ENCODE results near the gene RXRA.

RXRA gene

DNA sequence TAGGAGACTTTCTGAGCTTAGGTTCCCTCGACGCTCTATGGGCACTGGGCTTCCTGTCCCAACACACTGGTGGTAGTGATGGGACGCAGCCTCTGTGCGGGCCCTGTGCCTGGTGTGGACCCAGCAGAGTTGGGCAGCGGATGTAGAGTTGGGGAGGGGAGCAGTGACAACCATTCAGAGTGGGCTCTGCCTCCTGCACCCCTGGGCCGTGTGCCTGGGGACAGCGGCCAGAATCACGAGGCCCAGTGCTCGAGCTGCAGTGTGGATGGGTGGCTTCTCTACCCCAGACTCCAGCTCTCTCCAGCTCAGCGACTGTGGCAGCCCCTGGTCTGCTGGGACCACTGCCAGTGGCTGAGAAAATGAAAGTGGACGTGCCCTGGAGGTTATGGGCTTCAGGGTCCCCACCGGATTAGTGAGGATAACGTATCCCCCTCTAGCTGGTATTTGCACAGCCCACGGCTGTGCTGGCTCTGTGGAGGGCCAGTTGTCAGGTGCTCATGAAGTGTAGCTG, 18.6 kb downstream of the RXRA start:
- no peak for TF ChIP-seq SIN3A (IDR thresholded peaks at IDR 0.05; ENCODE audit: borderline replicate concordance, insufficient read depth, low read length)
- no peak for TF ChIP-seq FOXP2 (optimal IDR thresholded peaks at IDR 0.05; ENCODE audit: borderline replicate concordance, extremely low read depth, extremely low read length, insufficient read depth)
- TF ChIP-seq TAF1 (IDR thresholded peaks at IDR 0.05; ENCODE audit: borderline replicate concordance, insufficient read depth, low read length): no peak
- no peak for TF ChIP-seq POLR2AphosphoS5 (IDR thresholded peaks at IDR 0.05; ENCODE audit: low read depth, low read length)
- TF ChIP-seq, protein P1, sequence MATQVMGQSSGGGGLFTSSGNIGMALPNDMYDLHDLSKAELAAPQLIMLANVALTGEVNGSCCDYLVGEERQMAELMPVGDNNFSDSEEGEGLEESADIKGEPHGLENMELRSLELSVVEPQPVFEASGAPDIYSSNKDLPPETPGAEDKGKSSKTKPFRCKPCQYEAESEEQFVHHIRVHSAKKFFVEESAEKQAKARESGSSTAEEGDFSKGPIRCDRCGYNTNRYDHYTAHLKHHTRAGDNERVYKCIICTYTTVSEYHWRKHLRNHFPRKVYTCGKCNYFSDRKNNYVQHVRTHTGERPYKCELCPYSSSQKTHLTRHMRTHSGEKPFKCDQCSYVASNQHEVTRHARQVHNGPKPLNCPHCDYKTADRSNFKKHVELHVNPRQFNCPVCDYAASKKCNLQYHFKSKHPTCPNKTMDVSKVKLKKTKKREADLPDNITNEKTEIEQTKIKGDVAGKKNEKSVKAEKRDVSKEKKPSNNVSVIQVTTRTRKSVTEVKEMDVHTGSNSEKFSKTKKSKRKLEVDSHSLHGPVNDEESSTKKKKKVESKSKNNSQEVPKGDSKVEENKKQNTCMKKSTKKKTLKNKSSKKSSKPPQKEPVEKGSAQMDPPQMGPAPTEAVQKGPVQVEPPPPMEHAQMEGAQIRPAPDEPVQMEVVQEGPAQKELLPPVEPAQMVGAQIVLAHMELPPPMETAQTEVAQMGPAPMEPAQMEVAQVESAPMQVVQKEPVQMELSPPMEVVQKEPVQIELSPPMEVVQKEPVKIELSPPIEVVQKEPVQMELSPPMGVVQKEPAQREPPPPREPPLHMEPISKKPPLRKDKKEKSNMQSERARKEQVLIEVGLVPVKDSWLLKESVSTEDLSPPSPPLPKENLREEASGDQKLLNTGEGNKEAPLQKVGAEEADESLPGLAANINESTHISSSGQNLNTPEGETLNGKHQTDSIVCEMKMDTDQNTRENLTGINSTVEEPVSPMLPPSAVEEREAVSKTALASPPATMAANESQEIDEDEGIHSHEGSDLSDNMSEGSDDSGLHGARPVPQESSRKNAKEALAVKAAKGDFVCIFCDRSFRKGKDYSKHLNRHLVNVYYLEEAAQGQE (IDR thresholded peaks at IDR 0.05; ENCODE audit: insufficient read depth in 1 of 2, low read depth in 2 of 2, low read length in 2 of 2): no peak

GRCh38 chr9:134345737-134346136, 19.5 kb downstream of the RXRA start:
- TF ChIP-seq SIN3A (IDR thresholded peaks at IDR 0.05; ENCODE audit: borderline replicate concordance, insufficient read depth, low read length) (no peak), POLR2AphosphoS5 (IDR thresholded peaks at IDR 0.05; ENCODE audit: low read depth, low read length) (no peak), TAF1 (IDR thresholded peaks at IDR 0.05; ENCODE audit: borderline replicate concordance, insufficient read depth, low read length) (no peak), FOXP2 (optimal IDR thresholded peaks at IDR 0.05; ENCODE audit: borderline replicate concordance, extremely low read depth, extremely low read length, insufficient read depth) (no peak)
- TF ChIP-seq, protein P1 (IDR thresholded peaks at IDR 0.05; ENCODE audit: insufficient read depth in 1 of 2, low read depth in 2 of 2, low read length in 2 of 2): no peak

- no peak for TF ChIP-seq TAF1 (IDR thresholded peaks at IDR 0.05; ENCODE audit: borderline replicate concordance, insufficient read depth, low read length)
- no peak for TF ChIP-seq FOXP2 (optimal IDR thresholded peaks at IDR 0.05; ENCODE audit: borderline replicate concordance, extremely low read depth, extremely low read length, insufficient read depth)
- TF ChIP-seq, protein P1 (IDR thresholded peaks at IDR 0.05; ENCODE audit: insufficient read depth in 1 of 2, low read depth in 2 of 2, low read length in 2 of 2): no peak
- TF ChIP-seq POLR2AphosphoS5 (IDR thresholded peaks at IDR 0.05; ENCODE audit: low read depth, low read length): no peak
- no peak for TF ChIP-seq SIN3A (IDR thresholded peaks at IDR 0.05; ENCODE audit: borderline replicate concordance, insufficient read depth, low read length)
Observed at GRCh38 chr9:134346151-134346550, 19.9 kb downstream of the RXRA start.

DNA sequence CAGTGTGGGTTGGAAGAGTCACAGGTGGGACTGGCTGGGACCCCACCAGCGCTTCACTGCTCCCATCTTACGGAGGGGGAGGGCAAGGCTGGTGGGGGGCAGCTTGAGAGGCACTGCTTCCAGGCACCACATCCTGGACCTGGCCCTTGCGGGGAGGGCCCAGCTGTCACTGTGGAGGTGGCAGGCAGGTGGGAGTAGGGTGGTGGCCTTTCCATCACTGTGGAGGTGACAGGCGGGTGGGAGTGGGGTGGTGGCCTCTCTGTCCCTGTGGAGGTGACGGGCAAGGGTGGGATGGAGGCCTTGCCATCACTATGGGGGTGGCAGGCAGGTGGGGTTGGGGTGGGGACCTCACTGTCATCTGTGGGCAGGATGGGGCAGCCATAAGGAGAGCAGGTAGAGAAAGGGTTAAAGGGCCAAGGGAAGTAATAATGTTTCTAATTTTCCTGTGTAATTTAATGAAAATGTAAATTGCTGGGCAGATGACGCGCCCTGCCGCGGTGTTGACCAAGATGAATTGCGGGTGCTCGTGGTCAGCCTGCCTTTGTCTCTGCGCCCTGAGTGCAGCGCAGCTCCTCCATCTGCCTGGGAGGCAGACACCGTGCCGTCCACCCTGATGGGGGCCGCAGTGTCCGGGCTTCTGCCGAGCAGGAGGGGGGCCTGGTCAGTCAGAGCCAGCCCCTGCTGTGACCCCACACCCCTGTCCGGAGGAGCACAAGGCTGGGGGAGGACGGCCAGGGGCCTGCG, 20.8 kb downstream of the RXRA start:
- no peak for TF ChIP-seq SIN3A (IDR thresholded peaks at IDR 0.05; ENCODE audit: borderline replicate concordance, insufficient read depth, low read length)
- no peak for TF ChIP-seq FOXP2 (optimal IDR thresholded peaks at IDR 0.05; ENCODE audit: borderline replicate concordance, extremely low read depth, extremely low read length, insufficient read depth)
- no peak for TF ChIP-seq TAF1 (IDR thresholded peaks at IDR 0.05; ENCODE audit: borderline replicate concordance, insufficient read depth, low read length)
- TF ChIP-seq, protein P1 (IDR thresholded peaks at IDR 0.05; ENCODE audit: insufficient read depth in 1 of 2, low read depth in 2 of 2, low read length in 2 of 2): no peak
- no peak for TF ChIP-seq POLR2AphosphoS5 (IDR thresholded peaks at IDR 0.05; ENCODE audit: low read depth, low read length)
